Tibial artery (tissue), 4 donors: Measurements from ENCODE around the gene PTCD2.

Experiments used
- DNase-seq, 2 donors: peaks; one replicate each; pipeline ENCODE4 v3.0.0-alpha.2; 2019
- H3K27ac ChIP-seq, 2 donors: fragments of 200-600 bp; sonication (generic) in 1 of 2; 1 replicate in 1 of 2; 2 replicates in 1 of 2; pipeline ENCODE4 v1.5.1; 2018 to 2019; ENCODE audit warnings: mild to moderate bottlenecking in 1 of 2
- H3K27me3 ChIP-seq, 2 donors: fragments of 200-600 bp; sonication (generic) in 1 of 2; one replicate each; pipeline versions ENCODE4 v1.5.1 to v1.6.0; 2016 to 2019
- H3K36me3 ChIP-seq, 3 donors: fragments of 200-600 bp; sonication (generic) in 2 of 3; one replicate each; pipeline ENCODE4 v1.5.1; 2016 to 2019; ENCODE audit warnings: mild to moderate bottlenecking in 2 of 3
- H3K4me1 ChIP-seq, 4 donors: fragments of 200-600 bp; sonication (generic) in 2 of 4; 1 replicate in 3 of 4; 2 replicates in 1 of 4; pipeline ENCODE4 v1.5.1; 2016 to 2019
- H3K4me3 ChIP-seq, 2 donors: fragments of 200-600 bp; sonication (generic) in 1 of 2; 1 replicate in 1 of 2; 2 replicates in 1 of 2; pipeline ENCODE4 v1.5.1; 2018 to 2019; ENCODE audit warnings: mild to moderate bottlenecking in 2 of 2
- H3K9me3 ChIP-seq, 3 donors: fragments of 200-600 bp; sonication (generic) in 1 of 3; one replicate each; pipeline ENCODE4 v1.5.1; 2016 to 2019
- intact Hi-C: fragments of 100-400 bp; cut with DNase I; formaldehyde crosslinking; loops from one replicate; pipeline ENCODE4 v1.15.0; 2023; ENCODE audit warnings: low total_unique reads
- TF ChIP-seq, protein P1 (sequence below), 2 experiments: fragments of 200-600 bp in 1 of 2; fragments of 450-650 bp in 1 of 2; IDR thresholded peaks; one replicate each; pipeline ENCODE4 v1.5.1; 2017 to 2019; ENCODE audit warnings: antibody characterized with exemption in 2 of 2, mild to moderate bottlenecking in 1 of 2, moderate library complexity in 1 of 2

The PTCD2 gene

DNA sequence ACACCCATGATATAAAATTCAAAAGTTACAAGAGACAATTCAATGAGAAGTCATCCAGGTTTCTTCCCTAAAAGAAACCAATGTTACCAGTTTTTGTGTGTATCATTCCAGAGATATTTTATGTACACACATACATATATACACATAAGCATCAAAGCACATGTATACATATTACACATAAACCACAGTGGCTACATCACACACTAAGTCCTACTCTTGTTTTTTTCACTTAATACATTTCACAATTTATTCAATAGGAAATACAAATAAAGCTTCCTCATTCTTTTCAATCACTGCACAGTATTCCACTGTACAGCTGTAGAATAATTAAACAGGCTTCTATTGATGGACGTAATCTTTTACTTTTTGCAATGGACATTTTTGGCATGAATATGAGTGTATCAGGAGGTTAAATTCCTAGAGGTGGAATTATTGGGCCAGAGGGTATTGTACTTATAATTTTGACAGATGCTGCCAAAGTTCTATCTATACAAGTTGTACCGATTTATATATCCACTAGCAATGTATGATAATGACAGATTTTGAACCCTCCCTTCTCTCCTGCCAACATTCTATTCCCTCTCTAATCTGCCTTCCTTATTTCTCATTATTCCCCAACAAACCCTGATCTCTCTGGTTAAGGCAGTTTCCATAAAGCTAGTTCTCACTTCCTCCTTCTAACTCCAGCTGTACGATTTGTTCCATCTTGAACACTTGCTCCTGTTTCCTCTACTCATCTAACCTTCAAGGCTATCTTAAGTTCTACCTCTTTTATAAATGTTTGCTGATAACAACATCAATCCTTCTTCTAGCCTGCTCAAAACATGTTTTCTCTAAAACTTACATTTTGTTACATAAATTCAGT is 35.4 kb upstream of the PTCD2 start:
- no peaks in the 10 kb centered on the region for H3K27me3 ChIP-seq
- DNase-seq, result no peak
- TF ChIP-seq, protein P1, sequence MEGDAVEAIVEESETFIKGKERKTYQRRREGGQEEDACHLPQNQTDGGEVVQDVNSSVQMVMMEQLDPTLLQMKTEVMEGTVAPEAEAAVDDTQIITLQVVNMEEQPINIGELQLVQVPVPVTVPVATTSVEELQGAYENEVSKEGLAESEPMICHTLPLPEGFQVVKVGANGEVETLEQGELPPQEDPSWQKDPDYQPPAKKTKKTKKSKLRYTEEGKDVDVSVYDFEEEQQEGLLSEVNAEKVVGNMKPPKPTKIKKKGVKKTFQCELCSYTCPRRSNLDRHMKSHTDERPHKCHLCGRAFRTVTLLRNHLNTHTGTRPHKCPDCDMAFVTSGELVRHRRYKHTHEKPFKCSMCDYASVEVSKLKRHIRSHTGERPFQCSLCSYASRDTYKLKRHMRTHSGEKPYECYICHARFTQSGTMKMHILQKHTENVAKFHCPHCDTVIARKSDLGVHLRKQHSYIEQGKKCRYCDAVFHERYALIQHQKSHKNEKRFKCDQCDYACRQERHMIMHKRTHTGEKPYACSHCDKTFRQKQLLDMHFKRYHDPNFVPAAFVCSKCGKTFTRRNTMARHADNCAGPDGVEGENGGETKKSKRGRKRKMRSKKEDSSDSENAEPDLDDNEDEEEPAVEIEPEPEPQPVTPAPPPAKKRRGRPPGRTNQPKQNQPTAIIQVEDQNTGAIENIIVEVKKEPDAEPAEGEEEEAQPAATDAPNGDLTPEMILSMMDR (IDR thresholded peaks at IDR 0.05), result no peak
- H3K4me1 ChIP-seq, result peaks cover 0 to 64% (median 32%) of the 10 kb centered on the region in 4 donors
- intact Hi-C loops, result no loop called here
- H3K4me3 ChIP-seq, result no peak overlapping the region
- H3K36me3 ChIP-seq, result no peaks in the 10 kb centered on the region
- no peaks in the 10 kb centered on the region for H3K9me3 ChIP-seq
- no peak overlapping the region for H3K27ac ChIP-seq

DNA sequence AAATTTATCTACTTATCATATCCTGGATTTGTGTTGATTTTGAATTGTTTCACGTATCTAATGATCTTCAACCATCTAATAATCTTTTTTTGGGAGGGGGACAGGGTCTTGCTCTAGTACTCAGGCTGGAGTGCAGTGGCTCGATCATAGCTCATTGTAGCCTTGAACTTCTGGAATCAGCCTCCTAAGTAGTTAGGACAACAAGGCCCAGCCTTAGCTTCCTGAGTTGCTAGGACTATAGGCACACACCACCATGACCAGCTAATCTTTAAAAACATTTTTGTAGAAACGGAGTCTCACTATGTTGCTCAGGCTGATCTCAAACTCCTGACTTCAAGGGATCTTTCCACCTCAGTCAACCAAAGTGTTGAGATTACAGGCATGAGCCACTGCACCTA is 34.8 kb upstream of the PTCD2 start:
- no peaks in the 10 kb centered on the region for H3K27me3 ChIP-seq
- intact Hi-C loops, result no loop called here
- no peaks in the 10 kb centered on the region for H3K36me3 ChIP-seq
- no peaks in the 10 kb centered on the region for H3K9me3 ChIP-seq
- TF ChIP-seq, protein P1 (IDR thresholded peaks at IDR 0.05), result no peak
- peaks cover 0 to 64% (median 29%) of the 10 kb centered on the region in 4 donors for H3K4me1 ChIP-seq
- no peak overlapping the region for H3K4me3 ChIP-seq
- H3K27ac ChIP-seq, result no peak overlapping the region
- DNase-seq, result no peak

DNA sequence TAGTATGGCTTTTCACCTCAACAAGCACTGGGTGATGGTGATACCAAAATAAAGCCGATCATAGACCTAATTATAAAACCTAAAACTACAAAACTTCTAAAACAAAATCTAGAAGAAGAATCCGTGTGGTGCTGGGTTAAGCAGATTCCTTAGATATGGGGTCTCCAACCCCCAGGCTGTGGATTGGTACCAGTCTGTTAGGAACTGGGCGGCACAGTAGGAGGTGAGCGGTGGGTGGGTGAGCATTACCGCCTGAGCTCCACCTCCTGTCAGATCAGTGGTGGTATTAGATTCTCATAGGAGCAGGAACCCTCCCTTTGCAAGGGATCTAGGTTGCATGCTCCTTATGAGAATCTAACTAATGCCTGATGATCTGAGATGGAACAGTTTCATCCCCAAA is 33.4 kb upstream of the PTCD2 start:
- Histone ChIP-seq H3K27me3 (no peaks in the 10 kb centered on the region), H3K27ac (no peak overlapping the region), H3K36me3 (no peaks in the 10 kb centered on the region), H3K4me1 (peaks cover 0 to 64% (median 21%) of the 10 kb centered on the region in 4 donors), H3K4me3 (no peak overlapping the region), H3K9me3 (no peaks in the 10 kb centered on the region)
- TF ChIP-seq, protein P1 (IDR thresholded peaks at IDR 0.05), result no peak
- intact Hi-C loops, result no loop called here
- DNase-seq, result no peak

DNA sequence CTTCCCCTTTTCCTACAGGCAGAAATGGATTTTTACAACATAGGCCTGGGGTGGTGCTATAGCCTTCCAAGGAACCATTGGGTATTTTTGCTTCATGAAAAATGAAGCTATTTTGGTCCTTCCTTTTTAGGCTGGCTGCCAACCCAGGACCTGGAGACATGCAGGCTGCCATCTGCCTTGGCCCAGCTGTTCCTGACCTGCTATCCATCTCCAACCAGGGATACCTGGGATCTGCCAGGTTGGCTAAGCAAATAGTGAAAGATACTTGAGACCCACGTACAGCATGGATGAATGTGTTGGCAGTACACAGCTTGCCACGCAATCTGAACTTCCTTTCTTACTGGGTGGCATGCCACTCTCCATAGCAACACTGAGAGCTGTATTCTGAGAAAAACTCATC is 31.2 kb upstream of the PTCD2 start:
- no peaks in the 10 kb centered on the region for H3K27me3 ChIP-seq
- no peak for DNase-seq
- H3K4me3 ChIP-seq, result no peak overlapping the region
- H3K9me3 ChIP-seq, result no peaks in the 10 kb centered on the region
- peaks cover 0 to 3% (median 0%) of the 10 kb centered on the region in 3 donors for H3K36me3 ChIP-seq
- H3K4me1 ChIP-seq, result peaks cover 0 to 64% (median 6%) of the 10 kb centered on the region in 4 donors
- peak overlapping the region; percentile 9 to 41 for H3K27ac ChIP-seq
- intact Hi-C loops, result no loop called here
- TF ChIP-seq, protein P1 (IDR thresholded peaks at IDR 0.05), result no peak

DNA sequence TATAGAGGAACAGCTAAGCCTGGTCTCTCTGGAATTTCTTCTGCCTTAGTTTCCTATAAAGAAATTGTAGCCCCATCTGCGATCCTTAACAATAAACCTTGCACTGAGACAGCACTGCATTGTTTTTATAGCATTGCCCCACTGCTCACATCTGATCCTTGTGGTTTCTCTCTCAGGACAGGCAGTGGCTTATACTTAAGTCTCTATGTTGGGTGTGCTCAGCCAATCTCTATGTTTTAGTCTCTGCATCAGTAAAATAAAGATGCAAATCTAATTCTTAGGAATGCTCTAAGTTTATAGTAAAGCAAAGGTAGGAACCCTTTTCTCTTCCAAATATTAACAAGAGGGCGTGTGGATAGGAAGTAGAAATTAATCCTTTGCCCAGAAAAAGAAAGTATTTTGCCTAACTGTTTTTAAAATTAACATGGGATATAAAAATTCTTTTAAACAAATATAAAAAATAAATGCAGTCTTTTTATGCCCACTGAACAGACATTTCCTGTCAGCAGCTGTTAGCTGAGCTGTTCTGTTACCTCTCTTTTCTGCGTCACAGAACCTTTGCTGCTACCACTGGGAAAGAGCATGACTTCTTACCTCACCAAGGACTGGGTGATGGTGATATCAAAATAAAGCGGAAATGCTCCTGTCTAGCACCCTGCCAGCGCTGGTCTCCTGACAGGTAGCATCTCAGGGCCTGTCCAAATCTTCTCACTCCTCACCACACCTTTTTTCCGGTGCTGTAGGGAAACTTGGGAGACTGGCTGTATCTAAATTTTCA is 29.6 kb upstream of the PTCD2 start:
- Histone ChIP-seq H3K27me3 (no peaks in the 10 kb centered on the region), H3K4me3 (no peak overlapping the region), H3K9me3 (no peaks in the 10 kb centered on the region), H3K27ac (peak overlapping the region; percentile 39 to 51), H3K4me1 (peaks cover 0 to 67% (median 8%) of the 10 kb centered on the region in 4 donors), H3K36me3 (peaks cover 0 to 3% (median 0%) of the 10 kb centered on the region in 3 donors)
- intact Hi-C loops, result no loop called here
- DNase-seq, result no peak
- TF ChIP-seq, protein P1 (IDR thresholded peaks at IDR 0.05), result no peak
